ENCODE results near the gene SV2B. TPM values are rescaled to one million over a fixed set of nuclear protein-coding genes. Genes with fewer than 3 reads are reported as not detected.

The SV2B gene
- polyA plus RNA-seq, 2 of the 4 experiments (the other 2 are of a cell fraction), result 0.05 TPM; not detected in 1

DNA sequence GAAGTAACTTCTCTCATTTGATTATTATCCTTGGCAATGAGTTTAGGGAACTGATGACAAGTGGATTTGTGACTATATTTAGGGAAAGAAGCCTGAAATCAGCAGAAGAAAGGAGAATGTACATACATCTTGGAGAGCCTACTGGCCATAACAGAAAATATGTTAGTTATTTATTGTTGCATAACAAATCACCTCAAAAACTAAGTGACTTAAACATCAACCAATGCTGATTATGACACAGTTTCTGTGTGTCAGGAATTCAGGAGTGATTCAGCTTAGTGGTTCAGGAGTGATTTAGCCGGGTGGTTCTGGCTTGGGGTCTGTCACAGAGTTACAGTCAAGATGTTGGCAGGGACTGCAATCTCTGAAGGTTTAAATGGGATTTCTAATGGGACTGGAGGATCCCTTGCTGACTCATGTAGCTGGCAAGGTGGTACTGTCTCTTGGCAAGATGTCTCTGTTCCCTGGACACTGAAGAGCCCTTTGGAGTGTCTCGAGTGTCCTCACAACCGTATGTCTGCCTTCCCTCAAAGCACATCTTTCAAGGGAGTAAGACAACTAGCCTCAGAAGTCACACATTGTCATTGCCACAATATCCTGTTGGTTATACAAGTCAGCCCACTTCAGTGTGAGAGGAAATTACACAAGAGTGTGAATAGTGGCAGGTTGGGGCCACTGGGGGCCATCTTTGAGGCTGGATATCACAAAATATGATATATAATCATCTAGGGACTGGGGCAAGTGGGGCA, 248.9 kb downstream of the SV2B start:
- Histone ChIP-seq H3K4me1 (no peaks in the 10 kb centered on the region), H3K4me2 (no peak overlapping the region), H3K27ac (no peak overlapping the region), H3K9me3 (no peaks in the 10 kb centered on the region), H3K4me3 (no peak overlapping the region)
- ATAC-seq (no peak), FAIRE-seq (no peak), DNase-seq (ENCODE audit: low read depth in 1 of 2, low spot score in 1 of 2) (no peak)
- ChIA-PET CTCF (interaction anchor here (1.6 kb wide), 1 partner anchor 47 kb away, joined by 5 read pairs; no protein-coding TSS in a partner anchor), POLR2A (no interaction called here)
- WGBS (ENCODE audit: missing lambda C conversion rate), result 0% methylated on average over 3 of the region's 3 CpGs
- no peak for TF ChIP-seq RARB (CRISPR knock-in tag; IDR thresholded peaks at IDR 0.05)
- TF ChIP-seq, protein P1, sequence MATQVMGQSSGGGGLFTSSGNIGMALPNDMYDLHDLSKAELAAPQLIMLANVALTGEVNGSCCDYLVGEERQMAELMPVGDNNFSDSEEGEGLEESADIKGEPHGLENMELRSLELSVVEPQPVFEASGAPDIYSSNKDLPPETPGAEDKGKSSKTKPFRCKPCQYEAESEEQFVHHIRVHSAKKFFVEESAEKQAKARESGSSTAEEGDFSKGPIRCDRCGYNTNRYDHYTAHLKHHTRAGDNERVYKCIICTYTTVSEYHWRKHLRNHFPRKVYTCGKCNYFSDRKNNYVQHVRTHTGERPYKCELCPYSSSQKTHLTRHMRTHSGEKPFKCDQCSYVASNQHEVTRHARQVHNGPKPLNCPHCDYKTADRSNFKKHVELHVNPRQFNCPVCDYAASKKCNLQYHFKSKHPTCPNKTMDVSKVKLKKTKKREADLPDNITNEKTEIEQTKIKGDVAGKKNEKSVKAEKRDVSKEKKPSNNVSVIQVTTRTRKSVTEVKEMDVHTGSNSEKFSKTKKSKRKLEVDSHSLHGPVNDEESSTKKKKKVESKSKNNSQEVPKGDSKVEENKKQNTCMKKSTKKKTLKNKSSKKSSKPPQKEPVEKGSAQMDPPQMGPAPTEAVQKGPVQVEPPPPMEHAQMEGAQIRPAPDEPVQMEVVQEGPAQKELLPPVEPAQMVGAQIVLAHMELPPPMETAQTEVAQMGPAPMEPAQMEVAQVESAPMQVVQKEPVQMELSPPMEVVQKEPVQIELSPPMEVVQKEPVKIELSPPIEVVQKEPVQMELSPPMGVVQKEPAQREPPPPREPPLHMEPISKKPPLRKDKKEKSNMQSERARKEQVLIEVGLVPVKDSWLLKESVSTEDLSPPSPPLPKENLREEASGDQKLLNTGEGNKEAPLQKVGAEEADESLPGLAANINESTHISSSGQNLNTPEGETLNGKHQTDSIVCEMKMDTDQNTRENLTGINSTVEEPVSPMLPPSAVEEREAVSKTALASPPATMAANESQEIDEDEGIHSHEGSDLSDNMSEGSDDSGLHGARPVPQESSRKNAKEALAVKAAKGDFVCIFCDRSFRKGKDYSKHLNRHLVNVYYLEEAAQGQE (IDR thresholded peaks at IDR 0.05), result no peak
- TF ChIP-seq ZC3H11A (IDR thresholded peaks at IDR 0.05), result no peak
- TF ChIP-seq, protein P2, sequence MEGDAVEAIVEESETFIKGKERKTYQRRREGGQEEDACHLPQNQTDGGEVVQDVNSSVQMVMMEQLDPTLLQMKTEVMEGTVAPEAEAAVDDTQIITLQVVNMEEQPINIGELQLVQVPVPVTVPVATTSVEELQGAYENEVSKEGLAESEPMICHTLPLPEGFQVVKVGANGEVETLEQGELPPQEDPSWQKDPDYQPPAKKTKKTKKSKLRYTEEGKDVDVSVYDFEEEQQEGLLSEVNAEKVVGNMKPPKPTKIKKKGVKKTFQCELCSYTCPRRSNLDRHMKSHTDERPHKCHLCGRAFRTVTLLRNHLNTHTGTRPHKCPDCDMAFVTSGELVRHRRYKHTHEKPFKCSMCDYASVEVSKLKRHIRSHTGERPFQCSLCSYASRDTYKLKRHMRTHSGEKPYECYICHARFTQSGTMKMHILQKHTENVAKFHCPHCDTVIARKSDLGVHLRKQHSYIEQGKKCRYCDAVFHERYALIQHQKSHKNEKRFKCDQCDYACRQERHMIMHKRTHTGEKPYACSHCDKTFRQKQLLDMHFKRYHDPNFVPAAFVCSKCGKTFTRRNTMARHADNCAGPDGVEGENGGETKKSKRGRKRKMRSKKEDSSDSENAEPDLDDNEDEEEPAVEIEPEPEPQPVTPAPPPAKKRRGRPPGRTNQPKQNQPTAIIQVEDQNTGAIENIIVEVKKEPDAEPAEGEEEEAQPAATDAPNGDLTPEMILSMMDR (IDR thresholded peaks at IDR 0.05), result no peak
- no peak for TF ChIP-seq PHF8 (IDR thresholded peaks at IDR 0.05; ENCODE audit: borderline replicate concordance, low read depth)

Other genes with a start within 250 kb of the SV2B start
- gene FURIN, start 231.7 kb upstream of the SV2B start, polyA plus RNA-seq (2011; rRNA removed), result 16.8 and 20.9 TPM in 2 replicates
- gene FURIN, start 231.7 kb upstream of the SV2B start, polyA plus RNA-seq (2017; fragmentation: RNase III; extraction: RNeasy Plus Mini Kit Qiagen cat#74134 plus additional on column Dnase treatment), result 23.1 to 37.1 TPM (median 33.3 TPM) in 3 replicates
- gene FES, start 215.8 kb upstream of the SV2B start, polyA plus RNA-seq (2011; rRNA removed), result 0.50 and 0.53 TPM in 2 replicates
- 0.39 to 0.50 TPM (median 0.45 TPM) in 3 replicates for gene FES, start 215.8 kb upstream of the SV2B start, polyA plus RNA-seq (2017; fragmentation: RNase III; extraction: RNeasy Plus Mini Kit Qiagen cat#74134 plus additional on column Dnase treatment)
- 22.0 and 37.0 TPM in 2 replicates for gene MAN2A2, start 197.0 kb upstream of the SV2B start, polyA plus RNA-seq (2011; rRNA removed)
- gene MAN2A2, start 197.0 kb upstream of the SV2B start, polyA plus RNA-seq (2017; fragmentation: RNase III; extraction: RNeasy Plus Mini Kit Qiagen cat#74134 plus additional on column Dnase treatment), result 29.6 to 35.3 TPM (median 32.6 TPM) in 3 replicates
- 29.8 and 31.9 TPM in 2 replicates for gene HDDC3, start 167.7 kb upstream of the SV2B start, polyA plus RNA-seq (2011; rRNA removed)
- 25.3 to 29.7 TPM (median 26.1 TPM) in 3 replicates for gene HDDC3, start 167.7 kb upstream of the SV2B start, polyA plus RNA-seq (2017; fragmentation: RNase III; extraction: RNeasy Plus Mini Kit Qiagen cat#74134 plus additional on column Dnase treatment)
- gene UNC45A, start 165.0 kb upstream of the SV2B start, polyA plus RNA-seq (2011; rRNA removed), result 47.7 and 48.2 TPM in 2 replicates
- 76.9 to 82.5 TPM (median 80.4 TPM) in 3 replicates for gene UNC45A, start 165.0 kb upstream of the SV2B start, polyA plus RNA-seq (2017; fragmentation: RNase III; extraction: RNeasy Plus Mini Kit Qiagen cat#74134 plus additional on column Dnase treatment)
- 22.8 and 25.3 TPM in 2 replicates for gene RCCD1, start 145.4 kb upstream of the SV2B start, polyA plus RNA-seq (2011; rRNA removed)
- 37.0 to 39.4 TPM (median 37.2 TPM) in 3 replicates for gene RCCD1, start 145.4 kb upstream of the SV2B start, polyA plus RNA-seq (2017; fragmentation: RNase III; extraction: RNeasy Plus Mini Kit Qiagen cat#74134 plus additional on column Dnase treatment)
- 376 and 426 TPM in 2 replicates for gene PRC1, start 105.7 kb upstream of the SV2B start, polyA plus RNA-seq (2011; rRNA removed)
- 277 to 312 TPM (median 303 TPM) in 3 replicates for gene PRC1, start 105.7 kb upstream of the SV2B start, polyA plus RNA-seq (2017; fragmentation: RNase III; extraction: RNeasy Plus Mini Kit Qiagen cat#74134 plus additional on column Dnase treatment)
- gene VPS33B, start 77.7 kb upstream of the SV2B start, polyA plus RNA-seq (2011; rRNA removed), result 17.9 and 25.0 TPM in 2 replicates
- gene VPS33B, start 77.7 kb upstream of the SV2B start, polyA plus RNA-seq (2017; fragmentation: RNase III; extraction: RNeasy Plus Mini Kit Qiagen cat#74134 plus additional on column Dnase treatment), result 9.5 to 11.7 TPM (median 11.1 TPM) in 3 replicates